HEK293T (cell line): ENCODE results near the gene PRKAG2.

Source experiments
- ARNT ChIP-seq: fragments of 450-650 bp; IDR thresholded peaks from 2 replicates; pipeline ENCODE4 v1.6.1; 2017; ENCODE audit warnings: mild to moderate bottlenecking
- BHLHE40 ChIP-seq: fragments of 450-650 bp; IDR thresholded peaks from 2 replicates; pipeline ENCODE4 v1.6.1; 2016; ENCODE audit warnings: mild to moderate bottlenecking, moderate library complexity, borderline replicate concordance
- CTBP1 ChIP-seq: fragments of 450-650 bp; IDR thresholded peaks from 2 replicates; pipeline ENCODE4 v1.6.1; 2016; ENCODE audit warnings: borderline replicate concordance
- ELF4 ChIP-seq: fragments of 450-650 bp; IDR thresholded peaks from 2 replicates; pipeline ENCODE4 v1.6.1; 2017; ENCODE audit warnings: antibody characterized with exemption
- FOXA1 ChIP-seq: fragments of 450-650 bp; IDR thresholded peaks from 2 replicates; pipeline ENCODE4 v1.6.1; 2016; ENCODE audit warnings: mild to moderate bottlenecking
- FOXK2 ChIP-seq: fragments of 450-650 bp; IDR thresholded peaks from 2 replicates; pipeline ENCODE4 v1.6.1; 2016; ENCODE audit warnings: mild to moderate bottlenecking
- FOXM1 ChIP-seq: fragments of 450-650 bp; IDR thresholded peaks from 2 replicates; pipeline ENCODE4 v1.6.1; 2017; ENCODE audit warnings: mild to moderate bottlenecking, borderline replicate concordance
- HDGF ChIP-seq: fragments of 450-650 bp; IDR thresholded peaks from 2 replicates; pipeline ENCODE4 v1.6.1; 2017; ENCODE audit warnings: antibody characterized with exemption, borderline replicate concordance
- L3MBTL2 ChIP-seq: fragments of 450-650 bp; conservative IDR thresholded peaks from 2 replicates; pipeline ENCODE4 v1.6.1; 2016; ENCODE audit warnings: mild to moderate bottlenecking
- NFRKB ChIP-seq: fragments of 450-650 bp; IDR thresholded peaks from 2 replicates; pipeline ENCODE4 v1.6.1; 2016; ENCODE audit warnings: mild to moderate bottlenecking, moderate library complexity
- SP1 ChIP-seq: fragments of 450-650 bp; IDR thresholded peaks from 2 replicates; pipeline ENCODE4 v1.6.1; 2017
- SUZ12 ChIP-seq: fragments of 450-650 bp; IDR thresholded peaks from 2 replicates; pipeline ENCODE4 v1.6.1; 2016; ENCODE audit warnings: mild to moderate bottlenecking
- ZNF384 ChIP-seq: fragments of 450-650 bp; IDR thresholded peaks from 2 replicates; pipeline ENCODE4 v1.6.1; 2016
- TF ChIP-seq, protein P1 (sequence below): fragments of 450-650 bp; IDR thresholded peaks from 2 replicates; pipeline ENCODE4 v1.6.1; 2016

DNA sequence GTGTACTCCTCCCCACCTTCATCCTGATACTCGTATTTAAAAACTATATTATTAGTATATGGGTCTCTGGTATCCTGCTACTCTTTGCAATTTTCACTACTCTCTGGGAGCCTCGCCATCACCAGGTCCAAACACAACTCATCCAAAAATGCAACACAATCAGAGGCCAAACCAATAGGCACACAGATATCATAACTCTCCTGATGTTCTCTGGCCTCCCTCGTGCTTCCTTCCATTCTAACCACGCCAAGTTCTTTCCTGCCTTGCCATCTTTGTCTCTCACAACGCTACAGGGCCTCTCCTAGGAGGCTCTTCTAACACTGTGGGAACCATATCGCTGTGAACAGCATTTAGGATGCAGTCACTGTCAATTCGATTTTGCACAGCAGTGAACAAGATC is 364.6 kb downstream of the PRKAG2 start:
- TF ChIP-seq SP1 (no peak), HDGF (no peak), FOXM1 (no peak), ARNT (no peak), BHLHE40 (no peak), ELF4 (no peak), ZNF384 (no peak), FOXK2 (no peak), FOXA1 (no peak), NFRKB (no peak), CTBP1 (no peak), L3MBTL2 (no peak), SUZ12 (no peak)
- TF ChIP-seq, protein P1, sequence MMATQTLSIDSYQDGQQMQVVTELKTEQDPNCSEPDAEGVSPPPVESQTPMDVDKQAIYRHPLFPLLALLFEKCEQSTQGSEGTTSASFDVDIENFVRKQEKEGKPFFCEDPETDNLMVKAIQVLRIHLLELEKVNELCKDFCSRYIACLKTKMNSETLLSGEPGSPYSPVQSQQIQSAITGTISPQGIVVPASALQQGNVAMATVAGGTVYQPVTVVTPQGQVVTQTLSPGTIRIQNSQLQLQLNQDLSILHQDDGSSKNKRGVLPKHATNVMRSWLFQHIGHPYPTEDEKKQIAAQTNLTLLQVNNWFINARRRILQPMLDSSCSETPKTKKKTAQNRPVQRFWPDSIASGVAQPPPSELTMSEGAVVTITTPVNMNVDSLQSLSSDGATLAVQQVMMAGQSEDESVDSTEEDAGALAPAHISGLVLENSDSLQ, result no peak
